ENCODE measurements around the gene AFAP1.

DNA sequence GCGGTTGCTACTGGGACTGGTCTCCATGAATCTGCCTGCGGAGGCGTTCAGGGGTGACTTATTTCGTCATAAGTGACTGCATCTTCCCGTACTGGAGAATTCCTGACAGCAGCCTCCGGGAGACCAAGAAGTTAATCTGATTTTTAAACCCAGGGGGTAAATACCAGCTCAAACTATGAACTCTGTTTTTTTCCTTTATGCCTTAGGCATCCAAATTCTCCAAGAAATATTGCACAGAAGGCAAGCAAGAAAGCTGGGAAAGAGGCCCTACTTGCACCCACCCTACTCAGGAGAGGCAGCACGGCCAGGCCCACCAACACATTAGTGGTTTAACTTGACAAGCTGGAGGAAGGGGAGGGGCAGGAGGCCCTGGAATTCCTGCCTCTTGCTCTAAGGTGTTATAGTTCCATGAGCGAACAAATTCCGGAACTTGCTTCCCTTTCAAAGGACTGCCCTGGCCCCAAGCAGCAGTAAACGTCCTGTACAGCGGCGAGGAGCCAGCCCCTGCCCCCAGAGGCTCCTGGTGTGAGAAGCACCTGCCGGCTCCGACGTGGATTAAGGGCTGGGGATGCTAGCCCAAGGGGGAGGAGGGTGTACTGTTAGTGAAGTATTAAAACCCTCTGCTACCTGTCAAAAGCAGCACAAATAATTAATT lies 177.2 kb downstream of the AFAP1 start:
- TF ChIP-seq, protein P1, sequence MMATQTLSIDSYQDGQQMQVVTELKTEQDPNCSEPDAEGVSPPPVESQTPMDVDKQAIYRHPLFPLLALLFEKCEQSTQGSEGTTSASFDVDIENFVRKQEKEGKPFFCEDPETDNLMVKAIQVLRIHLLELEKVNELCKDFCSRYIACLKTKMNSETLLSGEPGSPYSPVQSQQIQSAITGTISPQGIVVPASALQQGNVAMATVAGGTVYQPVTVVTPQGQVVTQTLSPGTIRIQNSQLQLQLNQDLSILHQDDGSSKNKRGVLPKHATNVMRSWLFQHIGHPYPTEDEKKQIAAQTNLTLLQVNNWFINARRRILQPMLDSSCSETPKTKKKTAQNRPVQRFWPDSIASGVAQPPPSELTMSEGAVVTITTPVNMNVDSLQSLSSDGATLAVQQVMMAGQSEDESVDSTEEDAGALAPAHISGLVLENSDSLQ (IDR thresholded peaks at IDR 0.05): no peak
- no peak for TF ChIP-seq SP1 (IDR thresholded peaks at IDR 0.05)
- no peak for TF ChIP-seq BHLHE40 (IDR thresholded peaks at IDR 0.05; ENCODE audit: borderline replicate concordance)
- no peak for TF ChIP-seq ARNT (IDR thresholded peaks at IDR 0.05)
- no peak for TF ChIP-seq ELF4 (IDR thresholded peaks at IDR 0.05)
- TF ChIP-seq FOXM1 (IDR thresholded peaks at IDR 0.05; ENCODE audit: borderline replicate concordance): no peak
- TF ChIP-seq FOXA1 (IDR thresholded peaks at IDR 0.05): no peak
